Measurements from ENCODE around the gene PODNL1. TPM values are rescaled to one million over a fixed set of nuclear protein-coding genes. Genes with fewer than 3 reads are reported as not detected.

Gene PODNL1
- total and polyA plus RNA-seq, 2 experiments from 2014 or later, result 0.24 TPM; not detected in 1

DNA sequence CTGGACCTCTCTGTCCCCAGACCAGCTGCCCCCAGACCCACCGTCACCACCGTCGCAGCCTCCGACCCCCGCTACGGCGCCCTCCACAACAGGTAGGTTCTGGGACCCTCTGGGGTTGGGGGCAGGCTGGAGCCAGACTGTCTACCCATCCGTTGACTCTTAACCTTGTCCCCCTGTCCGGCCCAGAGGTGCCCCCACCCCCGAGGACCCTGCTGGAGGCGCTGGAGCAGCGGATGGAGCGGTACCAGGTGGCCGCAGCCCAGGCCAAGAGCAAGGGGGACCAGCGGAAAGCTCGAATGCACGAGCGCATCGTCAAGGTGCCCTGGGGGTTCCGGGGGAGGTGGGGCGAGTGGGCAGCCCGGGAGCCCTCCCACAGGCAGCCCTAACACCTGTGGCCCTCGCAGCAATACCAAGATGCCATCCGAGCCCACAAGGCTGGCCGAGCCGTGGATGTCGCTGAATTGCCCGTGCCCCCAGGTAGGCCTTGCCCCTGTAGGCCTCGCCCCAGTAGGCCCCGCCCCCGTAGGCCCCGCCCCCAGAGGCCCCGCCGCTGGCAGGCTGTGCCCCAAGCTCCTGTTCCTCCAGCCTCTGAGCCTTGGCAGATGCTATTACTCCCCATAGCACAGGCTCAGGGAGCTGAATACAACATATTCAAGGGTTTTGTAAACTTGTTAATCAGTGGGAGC is 19.3 kb downstream of the PODNL1 start (continued):
- TF ChIP-seq, protein P1, sequence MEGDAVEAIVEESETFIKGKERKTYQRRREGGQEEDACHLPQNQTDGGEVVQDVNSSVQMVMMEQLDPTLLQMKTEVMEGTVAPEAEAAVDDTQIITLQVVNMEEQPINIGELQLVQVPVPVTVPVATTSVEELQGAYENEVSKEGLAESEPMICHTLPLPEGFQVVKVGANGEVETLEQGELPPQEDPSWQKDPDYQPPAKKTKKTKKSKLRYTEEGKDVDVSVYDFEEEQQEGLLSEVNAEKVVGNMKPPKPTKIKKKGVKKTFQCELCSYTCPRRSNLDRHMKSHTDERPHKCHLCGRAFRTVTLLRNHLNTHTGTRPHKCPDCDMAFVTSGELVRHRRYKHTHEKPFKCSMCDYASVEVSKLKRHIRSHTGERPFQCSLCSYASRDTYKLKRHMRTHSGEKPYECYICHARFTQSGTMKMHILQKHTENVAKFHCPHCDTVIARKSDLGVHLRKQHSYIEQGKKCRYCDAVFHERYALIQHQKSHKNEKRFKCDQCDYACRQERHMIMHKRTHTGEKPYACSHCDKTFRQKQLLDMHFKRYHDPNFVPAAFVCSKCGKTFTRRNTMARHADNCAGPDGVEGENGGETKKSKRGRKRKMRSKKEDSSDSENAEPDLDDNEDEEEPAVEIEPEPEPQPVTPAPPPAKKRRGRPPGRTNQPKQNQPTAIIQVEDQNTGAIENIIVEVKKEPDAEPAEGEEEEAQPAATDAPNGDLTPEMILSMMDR (conservative IDR thresholded peaks at IDR 0.05; ENCODE audit: low read depth in 2 of 2), result no peak
- TF ChIP-seq STAT1 (IDR thresholded peaks at IDR 0.05; ENCODE audit: unreplicated experiment) (no peak), NANOG (IDR thresholded peaks at IDR 0.05; ENCODE audit: borderline replicate concordance) (no peak), POLR2AphosphoS5 (IDR thresholded peaks at IDR 0.05; ENCODE audit: low read depth) (no peak), ZNF331 (CRISPR knock-in tag; IDR thresholded peaks at IDR 0.05; ENCODE audit: low read depth) (no peak), EZH2phosphoT487 (IDR thresholded peaks at IDR 0.05; ENCODE audit: unreplicated experiment) (no peak)
- TF ChIP-seq, protein P2, sequence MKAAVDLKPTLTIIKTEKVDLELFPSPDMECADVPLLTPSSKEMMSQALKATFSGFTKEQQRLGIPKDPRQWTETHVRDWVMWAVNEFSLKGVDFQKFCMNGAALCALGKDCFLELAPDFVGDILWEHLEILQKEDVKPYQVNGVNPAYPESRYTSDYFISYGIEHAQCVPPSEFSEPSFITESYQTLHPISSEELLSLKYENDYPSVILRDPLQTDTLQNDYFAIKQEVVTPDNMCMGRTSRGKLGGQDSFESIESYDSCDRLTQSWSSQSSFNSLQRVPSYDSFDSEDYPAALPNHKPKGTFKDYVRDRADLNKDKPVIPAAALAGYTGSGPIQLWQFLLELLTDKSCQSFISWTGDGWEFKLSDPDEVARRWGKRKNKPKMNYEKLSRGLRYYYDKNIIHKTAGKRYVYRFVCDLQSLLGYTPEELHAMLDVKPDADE (IDR thresholded peaks at IDR 0.05), result no peak

DNA sequence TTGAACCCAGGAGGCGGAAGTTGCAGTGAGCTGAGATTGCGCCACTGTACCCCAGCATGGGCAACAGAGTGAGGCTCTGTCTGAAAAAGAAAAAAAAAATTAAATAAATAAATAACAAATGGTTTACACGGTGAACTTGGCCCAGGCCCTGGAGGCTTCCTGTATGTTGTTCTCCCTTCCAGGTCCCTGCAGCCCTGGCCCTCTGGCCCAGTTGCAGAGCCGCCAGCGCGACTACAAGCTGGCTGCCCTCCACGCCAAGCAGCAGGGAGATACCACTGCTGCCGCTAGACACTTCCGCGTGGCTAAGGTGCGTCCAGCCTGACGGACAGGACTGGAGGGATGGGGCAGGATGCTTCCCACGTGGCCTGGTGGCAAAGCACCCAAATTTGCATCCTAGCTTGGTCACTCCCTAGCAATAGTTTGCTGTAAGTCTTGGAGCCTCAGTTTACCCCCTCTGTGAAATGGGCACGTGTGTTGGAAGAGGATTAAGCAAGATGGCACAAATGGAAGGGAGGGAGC is 20.3 kb downstream of the PODNL1 start:
- DNase-seq (ENCODE audit: low spot score) (no peak), ATAC-seq (no peak)
- Histone ChIP-seq H3K27me3 (ENCODE audit: insufficient read depth) (no peaks in the 10 kb centered on the region), H3K27ac (ENCODE audit: low read depth) (no peak overlapping the region), H3K4me1 (ENCODE audit: insufficient read depth) (no peaks in the 10 kb centered on the region), H3K36me3 (ENCODE audit: insufficient read depth) (peaks cover 11% of the 10 kb centered on the region), H3K79me2 (replicated peaks; ENCODE audit: insufficient read depth) (no peaks in the 10 kb centered on the region), H4K20me1 (replicated peaks; ENCODE audit: insufficient read depth) (peaks cover 4% of the 10 kb centered on the region), H3K4me3 (no peak overlapping the region), H3K4me2 (no peak overlapping the region), H3K9me2 (ENCODE audit: insufficient read depth) (no peaks in the 10 kb centered on the region), H2AFZ (no peak overlapping the region), H3F3A (replicated peaks; ENCODE audit: low read depth) (no peaks in the 10 kb centered on the region)
- H3K36me3 Mint-ChIP-seq (ENCODE audit: low read depth), result peaks cover 62% of the 10 kb centered on the region
- H3K4me3 Mint-ChIP-seq, result no peak overlapping the region
- no peaks in the 10 kb centered on the region for H3K4me1 Mint-ChIP-seq
- peaks cover 9% of the 10 kb centered on the region; the same call in 2 of the 3 replicates for H3K9me3 Mint-ChIP-seq
- H3K27me3 Mint-ChIP-seq (ENCODE audit: insufficient read depth, low read depth, poor library complexity), result peaks cover 10% of the 10 kb centered on the region
- H3K27ac Mint-ChIP-seq, result no peak overlapping the region
- TF ChIP-seq POLR2AphosphoS5 (IDR thresholded peaks at IDR 0.05; ENCODE audit: low read depth) (no peak), NANOG (IDR thresholded peaks at IDR 0.05; ENCODE audit: borderline replicate concordance) (no peak), EZH2phosphoT487 (IDR thresholded peaks at IDR 0.05; ENCODE audit: unreplicated experiment) (no peak), EZH2 (IDR thresholded peaks at IDR 0.05; ENCODE audit: low read depth, unreplicated experiment) (no peak), STAT1 (IDR thresholded peaks at IDR 0.05; ENCODE audit: unreplicated experiment) (no peak), ZNF114 (CRISPR knock-in tag; IDR thresholded peaks at IDR 0.05) (no peak), CREB1 (CRISPR knock-in tag; IDR thresholded peaks at IDR 0.05; ENCODE audit: low read depth) (no peak)
- TF ChIP-seq, protein P3, sequence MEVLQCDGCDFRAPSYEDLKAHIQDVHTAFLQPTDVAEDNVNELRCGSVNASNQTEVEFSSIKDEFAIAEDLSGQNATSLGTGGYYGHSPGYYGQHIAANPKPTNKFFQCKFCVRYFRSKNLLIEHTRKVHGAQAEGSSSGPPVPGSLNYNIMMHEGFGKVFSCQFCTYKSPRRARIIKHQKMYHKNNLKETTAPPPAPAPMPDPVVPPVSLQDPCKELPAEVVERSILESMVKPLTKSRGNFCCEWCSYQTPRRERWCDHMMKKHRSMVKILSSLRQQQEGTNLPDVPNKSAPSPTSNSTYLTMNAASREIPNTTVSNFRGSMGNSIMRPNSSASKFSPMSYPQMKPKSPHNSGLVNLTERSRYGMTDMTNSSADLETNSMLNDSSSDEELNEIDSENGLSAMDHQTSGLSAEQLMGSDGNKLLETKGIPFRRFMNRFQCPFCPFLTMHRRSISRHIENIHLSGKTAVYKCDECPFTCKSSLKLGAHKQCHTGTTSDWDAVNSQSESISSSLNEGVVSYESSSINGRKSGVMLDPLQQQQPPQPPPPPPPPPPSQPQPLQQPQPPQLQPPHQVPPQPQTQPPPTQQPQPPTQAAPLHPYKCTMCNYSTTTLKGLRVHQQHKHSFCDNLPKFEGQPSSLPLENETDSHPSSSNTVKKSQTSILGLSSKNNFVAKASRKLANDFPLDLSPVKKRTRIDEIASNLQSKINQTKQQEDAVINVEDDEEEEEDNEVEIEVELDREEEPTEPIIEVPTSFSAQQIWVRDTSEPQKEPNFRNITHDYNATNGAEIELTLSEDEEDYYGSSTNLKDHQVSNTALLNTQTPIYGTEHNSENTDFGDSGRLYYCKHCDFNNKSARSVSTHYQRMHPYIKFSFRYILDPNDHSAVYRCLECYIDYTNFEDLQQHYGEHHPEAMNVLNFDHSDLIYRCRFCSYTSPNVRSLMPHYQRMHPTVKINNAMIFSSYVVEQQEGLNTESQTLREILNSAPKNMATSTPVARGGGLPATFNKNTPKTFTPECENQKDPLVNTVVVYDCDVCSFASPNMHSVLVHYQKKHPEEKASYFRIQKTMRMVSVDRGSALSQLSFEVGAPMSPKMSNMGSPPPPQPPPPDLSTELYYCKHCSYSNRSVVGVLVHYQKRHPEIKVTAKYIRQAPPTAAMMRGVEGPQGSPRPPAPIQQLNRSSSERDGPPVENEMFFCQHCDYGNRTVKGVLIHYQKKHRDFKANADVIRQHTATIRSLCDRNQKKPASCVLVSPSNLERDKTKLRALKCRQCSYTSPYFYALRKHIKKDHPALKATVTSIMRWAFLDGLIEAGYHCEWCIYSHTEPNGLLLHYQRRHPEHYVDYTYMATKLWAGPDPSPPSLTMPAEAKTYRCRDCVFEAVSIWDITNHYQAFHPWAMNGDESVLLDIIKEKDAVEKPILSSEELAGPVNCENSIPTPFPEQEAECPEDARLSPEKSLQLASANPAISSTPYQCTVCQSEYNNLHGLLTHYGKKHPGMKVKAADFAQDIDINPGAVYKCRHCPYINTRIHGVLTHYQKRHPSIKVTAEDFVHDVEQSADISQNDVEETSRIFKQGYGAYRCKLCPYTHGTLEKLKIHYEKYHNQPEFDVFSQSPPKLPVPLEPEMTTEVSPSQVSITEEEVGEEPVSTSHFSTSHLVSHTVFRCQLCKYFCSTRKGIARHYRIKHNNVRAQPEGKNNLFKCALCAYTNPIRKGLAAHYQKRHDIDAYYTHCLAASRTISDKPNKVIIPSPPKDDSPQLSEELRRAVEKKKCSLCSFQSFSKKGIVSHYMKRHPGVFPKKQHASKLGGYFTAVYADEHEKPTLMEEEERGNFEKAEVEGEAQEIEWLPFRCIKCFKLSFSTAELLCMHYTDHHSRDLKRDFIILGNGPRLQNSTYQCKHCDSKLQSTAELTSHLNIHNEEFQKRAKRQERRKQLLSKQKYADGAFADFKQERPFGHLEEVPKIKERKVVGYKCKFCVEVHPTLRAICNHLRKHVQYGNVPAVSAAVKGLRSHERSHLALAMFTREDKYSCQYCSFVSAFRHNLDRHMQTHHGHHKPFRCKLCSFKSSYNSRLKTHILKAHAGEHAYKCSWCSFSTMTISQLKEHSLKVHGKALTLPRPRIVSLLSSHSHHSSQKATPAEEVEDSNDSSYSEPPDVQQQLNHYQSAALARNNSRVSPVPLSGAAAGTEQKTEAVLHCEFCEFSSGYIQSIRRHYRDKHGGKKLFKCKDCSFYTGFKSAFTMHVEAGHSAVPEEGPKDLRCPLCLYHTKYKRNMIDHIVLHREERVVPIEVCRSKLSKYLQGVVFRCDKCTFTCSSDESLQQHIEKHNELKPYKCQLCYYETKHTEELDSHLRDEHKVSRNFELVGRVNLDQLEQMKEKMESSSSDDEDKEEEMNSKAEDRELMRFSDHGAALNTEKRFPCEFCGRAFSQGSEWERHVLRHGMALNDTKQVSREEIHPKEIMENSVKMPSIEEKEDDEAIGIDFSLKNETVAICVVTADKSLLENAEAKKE (CRISPR knock-in tag; IDR thresholded peaks at IDR 0.05), result no peak
- TF ChIP-seq, protein P1 (conservative IDR thresholded peaks at IDR 0.05; ENCODE audit: low read depth in 2 of 2), result no peak
